GM12873 (cell line): Measurements from ENCODE around the gene STK4.

Experiments used
- CTCF ChIP-seq: IDR thresholded peaks from 2 replicates; pipeline ENCODE4 v1.5.1; 2012; ENCODE audit warnings: low read depth, mild to moderate bottlenecking, moderate library complexity, low read length, control low read depth; ENCODE audit not compliant: insufficient read depth; ENCODE audit errors: missing control alignments

Gene STK4

GRCh38 chr20:45017857-45018256 lies 51.5 kb downstream of the STK4 start:
- TF ChIP-seq CTCF: no peak

GRCh38 chr20:45019027-45019761 lies 52.9 kb downstream of the STK4 start:
- TF ChIP-seq CTCF: no peak

DNA sequence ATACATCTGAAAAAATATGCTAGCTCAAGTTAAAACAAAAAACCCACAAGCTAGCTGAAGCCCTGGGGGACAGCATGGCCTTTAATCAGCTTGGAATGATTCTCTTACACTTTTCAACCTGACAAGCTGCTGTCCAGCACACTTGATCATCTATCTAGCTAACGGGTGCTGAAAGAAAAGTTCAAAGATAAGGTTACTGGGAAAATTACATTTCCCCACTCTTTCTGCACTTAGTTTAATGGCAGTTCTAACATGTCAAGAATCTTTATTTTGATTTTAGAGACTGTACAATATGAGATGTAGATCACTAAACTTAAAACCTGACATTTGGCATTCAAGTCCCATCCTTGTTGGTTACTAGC lies 53.4 kb downstream of the STK4 start:
- TF ChIP-seq CTCF: no peak

DNA sequence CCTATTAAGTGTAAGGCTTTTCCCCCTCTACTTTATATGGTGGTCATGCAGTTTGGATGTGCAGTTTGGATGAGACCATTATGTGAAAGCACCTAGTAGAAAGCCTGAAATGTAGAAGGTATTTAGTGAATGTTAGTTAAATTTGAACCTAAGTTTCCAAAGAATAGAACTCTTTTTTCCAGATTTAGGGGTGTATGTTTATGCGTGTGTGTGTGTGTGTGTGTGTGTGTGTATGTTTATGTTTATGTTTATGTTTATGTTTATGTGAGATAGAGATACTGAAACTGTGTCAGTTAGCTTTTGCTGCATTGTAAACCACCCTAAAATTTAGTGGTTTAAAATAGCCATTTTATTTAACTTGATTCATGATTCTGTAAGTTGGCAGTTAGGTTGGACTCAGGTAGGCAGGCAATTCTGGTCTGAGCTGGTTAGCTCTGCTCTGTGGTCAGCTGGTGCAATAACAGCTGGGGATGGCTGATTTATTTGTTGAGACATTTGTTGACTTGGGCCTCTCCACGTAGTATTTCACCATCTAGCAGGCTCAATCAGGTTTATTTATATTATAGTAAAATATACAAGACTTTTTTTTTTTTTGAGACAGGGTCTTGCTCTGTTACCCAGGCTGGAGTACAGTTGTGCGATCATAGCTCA lies 54.0 kb downstream of the STK4 start:
- no peak for TF ChIP-seq CTCF

DNA sequence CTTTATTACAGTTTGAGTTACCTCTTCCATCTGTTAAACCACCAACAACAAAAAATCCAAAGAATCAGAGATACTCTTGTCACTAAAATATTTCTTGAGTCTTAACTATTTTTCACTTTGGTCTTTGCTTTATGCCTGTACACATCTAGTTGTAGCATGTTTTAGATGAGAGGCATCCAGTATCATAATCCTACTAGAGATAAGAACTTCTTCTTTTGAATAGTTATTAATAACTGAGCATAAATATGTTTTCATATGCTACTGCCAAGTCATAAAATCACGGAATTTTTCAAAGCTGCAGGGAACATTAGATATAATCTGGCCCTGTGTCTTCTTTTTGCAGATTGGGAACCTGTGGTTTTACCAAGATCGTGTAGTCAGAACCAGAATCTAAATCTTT lies 55.3 kb downstream of the STK4 start:
- no peak for TF ChIP-seq CTCF

- no peak for TF ChIP-seq CTCF
These were observed 62.3 kb downstream of the STK4 start for GRCh38 chr20:45028424-45029136.

GRCh38 chr20:45029884-45030283 lies 63.6 kb downstream of the STK4 start:
- TF ChIP-seq CTCF: no peak
